BLaER1 (cell line): ENCODE measurements around the gene HNRNPA0.
"Not testable (repeated sequence)": the region's sequence is repeated elsewhere in the genome, so short reads cannot be mapped to it uniquely, and the experiment has no call there.

Experiments
- H3K27ac ChIP-seq: shearing (Covaris generic); formaldehyde crosslinking; 2 replicates; pipeline ENCODE4 v1.8.1; 2022
- H3K27me3 ChIP-seq: shearing (Covaris generic); formaldehyde crosslinking; 2 replicates; pipeline ENCODE4 v1.8.1; 2022
- H3K36me3 ChIP-seq: shearing (Covaris generic); formaldehyde crosslinking; 2 replicates; pipeline ENCODE4 v1.8.1; 2022
- H3K4me1 ChIP-seq: shearing (Covaris generic); formaldehyde crosslinking; 2 replicates; pipeline ENCODE4 v1.8.1; 2022
- H3K4me2 ChIP-seq: shearing (Covaris generic); formaldehyde crosslinking; 2 replicates; pipeline ENCODE4 v1.8.1; 2022
- H3K4me3 ChIP-seq: shearing (Covaris generic); formaldehyde crosslinking; 2 replicates; pipeline ENCODE4 v1.8.1; 2022
- H3K9ac ChIP-seq: shearing (Covaris generic); formaldehyde crosslinking; 2 replicates; pipeline ENCODE4 v1.8.1; 2022
- H3K9me3 ChIP-seq: shearing (Covaris generic); formaldehyde crosslinking; 2 replicates; pipeline ENCODE4 v1.8.1; 2022
- H4K20me1 ChIP-seq: shearing (Covaris generic); formaldehyde crosslinking; 2 replicates; pipeline ENCODE4 v1.8.1; 2022
- Cebpa-rat ChIP-seq: shearing (Covaris generic); IDR thresholded peaks from 2 replicates; pipeline ENCODE4 v1.8.1; 2022

Gene HNRNPA0

DNA sequence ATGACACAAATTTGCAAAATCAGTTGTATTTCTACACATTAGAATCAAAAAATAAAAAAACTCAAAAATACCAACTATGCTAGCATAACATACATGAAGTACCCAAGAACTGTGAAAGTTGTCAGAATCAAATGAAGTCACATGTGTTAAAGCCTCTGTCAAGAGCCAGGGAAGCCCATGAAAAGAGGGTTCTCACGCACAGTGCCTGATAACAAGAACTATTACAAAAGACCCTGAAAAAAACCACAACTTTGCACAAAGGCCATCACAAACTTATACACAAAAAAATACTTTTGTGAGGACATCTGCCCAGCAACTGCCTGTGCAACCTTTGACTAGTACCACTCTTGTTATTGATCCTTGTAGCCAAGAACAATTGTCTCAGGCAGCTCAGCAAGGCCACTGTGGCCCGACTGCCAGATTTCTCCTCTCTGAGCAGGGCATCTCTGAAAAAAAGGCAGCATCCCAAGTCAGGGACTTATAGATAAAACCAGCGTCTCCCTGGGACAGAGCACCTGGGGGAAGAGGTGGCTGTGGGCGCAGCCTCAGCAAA is 28.9 kb upstream of the HNRNPA0 start:
- no peak overlapping the region for H3K27ac ChIP-seq
- no peak overlapping the region for H3K4me2 ChIP-seq
- no peaks in the 10 kb centered on the region for H3K4me1 ChIP-seq
- no peaks in the 10 kb centered on the region for H3K27me3 ChIP-seq
- TF ChIP-seq Cebpa-rat: no peak
- no peaks in the 10 kb centered on the region for H3K9me3 ChIP-seq
- no peak overlapping the region for H3K4me3 ChIP-seq
- H4K20me1 ChIP-seq: no peaks in the 10 kb centered on the region
- H3K36me3 ChIP-seq: no peaks in the 10 kb centered on the region
- no peak overlapping the region for H3K9ac ChIP-seq

DNA sequence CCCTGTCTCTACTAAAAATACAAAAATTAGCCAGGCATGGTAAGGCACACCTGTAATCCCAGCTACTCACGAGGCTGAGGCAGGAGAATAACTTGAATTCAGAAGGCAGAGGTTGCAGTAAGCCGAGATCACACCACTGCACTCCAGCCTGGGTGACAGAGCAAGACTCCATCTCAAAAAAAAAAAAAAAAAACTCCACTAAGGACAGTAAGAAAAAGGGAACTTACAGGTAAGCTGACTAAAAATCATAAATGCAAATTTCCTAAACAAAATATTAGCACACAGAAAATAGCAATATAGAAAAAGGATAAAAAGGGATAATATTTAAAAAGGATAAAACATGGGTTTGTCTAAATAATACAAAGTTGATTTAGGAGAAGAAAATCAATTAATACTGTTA is 27.9 kb upstream of the HNRNPA0 start:
- Histone ChIP-seq H3K27me3 (no peaks in the 10 kb centered on the region), H4K20me1 (no peaks in the 10 kb centered on the region), H3K4me1 (no peaks in the 10 kb centered on the region), H3K27ac (no peak overlapping the region), H3K36me3 (no peaks in the 10 kb centered on the region), H3K9me3 (no peaks in the 10 kb centered on the region), H3K4me2 (no peak overlapping the region), H3K9ac (no peak overlapping the region), H3K4me3 (no peak overlapping the region)
- no peak for TF ChIP-seq Cebpa-rat

DNA sequence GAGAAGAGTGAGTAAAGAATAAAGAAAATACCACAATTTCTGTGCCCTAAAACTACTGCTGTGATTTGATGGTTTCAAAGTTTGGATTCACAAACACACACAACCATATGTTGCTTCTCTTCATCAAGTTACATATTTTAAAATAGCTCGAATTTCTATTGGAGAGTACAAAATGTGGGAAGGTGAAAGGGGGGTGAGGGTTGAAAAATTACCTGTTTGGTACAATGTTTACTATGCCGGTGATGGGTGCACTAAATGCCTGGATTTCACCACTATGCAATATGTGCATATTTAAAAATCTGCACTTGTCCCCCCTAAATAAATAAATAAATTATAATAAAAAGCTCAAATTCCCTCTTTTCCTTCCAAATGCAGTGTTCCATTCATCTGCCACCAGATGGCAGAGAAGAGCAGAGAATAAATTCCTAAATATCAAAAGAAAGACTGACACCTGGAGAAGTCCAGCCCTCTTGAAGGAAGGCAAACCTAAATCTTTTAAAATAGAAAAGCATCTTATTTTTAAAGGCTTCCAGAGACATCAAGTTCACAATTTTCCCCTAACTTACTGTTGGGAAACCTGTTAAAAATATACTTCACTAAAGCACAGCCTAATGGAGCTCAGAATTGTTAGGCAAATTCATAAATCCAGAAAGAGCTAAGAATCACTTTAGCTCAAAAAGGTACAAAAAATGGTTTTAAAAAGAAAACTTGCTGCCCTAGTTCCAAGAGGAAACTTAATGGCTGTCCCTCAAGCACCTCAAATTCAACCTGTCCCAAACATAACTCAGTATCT is 24.8 kb upstream of the HNRNPA0 start:
- Histone ChIP-seq H3K4me2 (no peak overlapping the region), H3K4me3 (no peak overlapping the region), H3K9me3 (no peaks in the 10 kb centered on the region), H3K4me1 (no peaks in the 10 kb centered on the region), H3K9ac (no peak overlapping the region), H3K36me3 (no peaks in the 10 kb centered on the region), H3K27me3 (no peaks in the 10 kb centered on the region), H3K27ac (no peak overlapping the region), H4K20me1 (no peaks in the 10 kb centered on the region)
- no peak for TF ChIP-seq Cebpa-rat

DNA sequence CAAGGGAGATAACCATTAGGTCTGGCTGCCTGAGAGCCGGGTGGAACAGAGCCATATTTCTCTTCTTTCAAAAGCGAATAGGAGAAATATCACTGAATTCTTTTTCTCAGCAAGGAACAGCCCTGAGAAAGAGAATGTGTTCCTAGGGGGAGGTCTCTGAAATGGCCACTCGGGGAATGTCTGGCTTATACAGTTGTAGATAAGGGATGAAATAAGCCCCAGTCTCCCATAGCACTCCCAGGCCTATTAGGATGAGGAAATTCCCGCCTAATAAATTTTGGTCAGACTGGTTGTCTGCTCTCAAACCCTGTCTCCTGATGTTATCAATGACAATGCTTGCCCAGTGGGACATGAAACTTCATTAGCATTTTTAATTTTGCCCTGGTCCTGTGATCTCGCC is 13.8 kb upstream of the HNRNPA0 start:
- not testable (repeated sequence) for H3K27ac ChIP-seq, H3K4me3 ChIP-seq, H4K20me1 ChIP-seq, H3K36me3 ChIP-seq, H3K27me3 ChIP-seq, H3K4me2 ChIP-seq, H3K4me1 ChIP-seq, H3K9ac ChIP-seq
- H3K9me3 ChIP-seq: peaks cover 33% of the 10 kb centered on the region

DNA sequence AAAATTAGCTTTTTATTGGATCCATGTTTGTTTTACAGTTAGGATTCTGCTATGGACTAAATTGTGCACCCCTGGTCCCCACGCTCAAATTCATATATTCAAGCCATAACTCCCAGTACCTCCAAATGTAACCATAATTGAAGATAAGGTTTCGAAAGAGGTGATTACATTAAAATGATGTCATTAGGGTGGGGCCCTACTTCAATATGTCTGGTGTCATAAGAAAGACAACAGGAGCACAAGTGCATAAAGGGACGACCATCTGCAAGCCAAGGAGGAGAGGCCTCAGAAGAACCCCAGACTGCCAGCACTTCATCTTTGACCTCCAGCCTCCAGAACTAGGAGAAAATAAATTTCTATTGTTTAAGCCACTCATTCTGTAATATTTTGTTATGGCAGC is 7.4 kb upstream of the HNRNPA0 start:
- Histone ChIP-seq H3K27me3 (no peaks in the 10 kb centered on the region), H3K4me1 (no peaks in the 10 kb centered on the region), H3K27ac (no peak overlapping the region), H3K4me3 (no peak overlapping the region), H3K9me3 (peaks cover 5% of the 10 kb centered on the region), H3K4me2 (no peak overlapping the region), H4K20me1 (no peaks in the 10 kb centered on the region), H3K36me3 (no peaks in the 10 kb centered on the region), H3K9ac (no peak overlapping the region)
- no peak for TF ChIP-seq Cebpa-rat

DNA sequence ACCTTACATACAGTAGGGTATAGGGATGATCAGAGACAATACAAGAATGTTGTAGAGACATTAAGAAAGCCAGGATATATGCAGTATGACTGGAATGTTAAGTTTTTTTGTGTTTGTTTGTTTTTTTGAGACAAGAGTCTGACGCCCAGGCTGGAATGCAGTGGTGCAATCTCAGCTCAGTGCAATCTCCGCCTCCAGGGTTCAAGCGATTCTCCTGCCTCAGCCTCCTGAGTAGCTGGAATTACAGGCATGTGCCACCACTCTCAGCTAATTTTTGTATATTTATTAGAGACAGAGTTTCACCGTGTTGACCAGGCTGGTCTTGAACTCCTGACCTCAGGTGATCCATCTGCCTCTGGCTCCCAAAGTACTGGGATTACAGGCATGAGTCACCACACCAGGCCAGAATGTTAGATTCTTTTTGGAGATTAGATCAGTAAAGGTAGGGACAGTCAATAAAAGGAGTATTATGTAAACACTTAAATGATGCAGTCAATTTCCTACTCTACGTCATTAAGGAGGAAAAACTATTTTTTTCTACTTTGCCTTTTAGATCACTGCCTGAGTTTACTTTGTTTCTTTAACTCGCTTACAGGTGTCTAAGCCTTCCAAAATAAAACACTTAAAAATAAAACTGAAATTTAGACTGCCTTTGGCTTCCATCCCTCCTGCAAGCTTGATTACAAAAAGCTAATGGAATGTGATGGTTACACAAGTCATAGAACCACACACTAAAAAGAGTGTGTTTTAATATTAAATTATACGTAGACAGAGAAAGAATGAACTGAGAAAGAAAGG is 6.8 kb upstream of the HNRNPA0 start:
- Histone ChIP-seq H4K20me1 (no peaks in the 10 kb centered on the region), H3K4me3 (no peak overlapping the region), H3K27me3 (no peaks in the 10 kb centered on the region), H3K27ac (no peak overlapping the region), H3K9ac (no peak overlapping the region), H3K4me1 (no peaks in the 10 kb centered on the region), H3K36me3 (no peaks in the 10 kb centered on the region), H3K4me2 (no peak overlapping the region), H3K9me3 (no peaks in the 10 kb centered on the region)
- TF ChIP-seq Cebpa-rat: no peak

- Histone ChIP-seq H3K4me3 (no peak overlapping the region), H3K9me3 (no peaks in the 10 kb centered on the region), H3K4me1 (peaks cover 2% of the 10 kb centered on the region), H4K20me1 (no peaks in the 10 kb centered on the region), H3K36me3 (no peaks in the 10 kb centered on the region), H3K27ac (no peak overlapping the region), H3K4me2 (no peak overlapping the region), H3K27me3 (no peaks in the 10 kb centered on the region), H3K9ac (no peak overlapping the region)
- no peak for TF ChIP-seq Cebpa-rat
Measured at GRCh38 chr5:137760294-137760693, 6.1 kb upstream of the HNRNPA0 start.

DNA sequence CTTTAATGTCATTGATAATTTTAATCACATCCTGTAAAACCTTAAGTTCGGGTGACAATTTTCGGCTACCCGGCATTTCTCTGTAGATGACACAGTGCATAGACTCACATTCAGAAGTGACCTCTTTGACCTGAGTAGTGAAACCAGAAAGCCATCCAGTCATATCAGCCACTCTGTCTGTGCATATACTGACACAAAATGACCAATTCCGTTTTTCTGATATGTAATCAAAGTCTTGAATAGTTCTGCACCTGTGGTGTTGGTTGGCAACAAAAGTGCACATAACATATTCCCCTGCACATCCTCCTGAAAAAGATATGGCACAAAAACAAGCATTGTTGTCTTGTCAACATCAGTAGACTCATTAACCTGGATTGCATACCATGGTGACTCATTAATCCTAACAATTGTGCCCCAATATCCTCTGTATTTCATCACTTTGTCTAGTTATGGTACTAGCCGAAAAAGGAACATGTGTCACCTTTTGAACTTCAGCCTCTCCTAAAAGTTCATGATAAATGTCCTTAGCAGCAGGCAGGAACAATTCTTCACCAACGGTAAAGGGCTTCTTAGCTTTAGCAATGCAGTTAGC is 4.6 kb upstream of the HNRNPA0 start:
- Histone ChIP-seq H3K9ac (no peak overlapping the region), H3K36me3 (no peaks in the 10 kb centered on the region), H3K9me3 (no peaks in the 10 kb centered on the region), H3K27ac (no peak overlapping the region), H3K4me2 (no peak overlapping the region), H4K20me1 (peaks cover 1% of the 10 kb centered on the region), H3K4me1 (peaks cover 5% of the 10 kb centered on the region), H3K27me3 (no peaks in the 10 kb centered on the region), H3K4me3 (no peak overlapping the region)
- TF ChIP-seq Cebpa-rat: no peak

- Histone ChIP-seq H3K4me1 (peaks cover 5% of the 10 kb centered on the region), H3K27ac (no peak overlapping the region), H3K9ac (no peak overlapping the region), H3K4me2 (no peak overlapping the region), H3K27me3 (no peaks in the 10 kb centered on the region), H3K36me3 (no peaks in the 10 kb centered on the region), H4K20me1 (peaks cover 8% of the 10 kb centered on the region), H3K9me3 (no peaks in the 10 kb centered on the region), H3K4me3 (no peak overlapping the region)
- TF ChIP-seq Cebpa-rat: no peak
Measured at GRCh38 chr5:137758121-137758520, 4.0 kb upstream of the HNRNPA0 start.

- H3K4me1 ChIP-seq: peaks cover 5% of the 10 kb centered on the region
- peak; percentile 64 for TF ChIP-seq Cebpa-rat
- H3K4me2 ChIP-seq: no peak overlapping the region
- no peaks in the 10 kb centered on the region for H3K9me3 ChIP-seq
- no peak overlapping the region for H3K4me3 ChIP-seq
- H4K20me1 ChIP-seq: peaks cover 13% of the 10 kb centered on the region
- no peak overlapping the region for H3K9ac ChIP-seq
- no peaks in the 10 kb centered on the region for H3K27me3 ChIP-seq
- H3K36me3 ChIP-seq: no peaks in the 10 kb centered on the region
- H3K27ac ChIP-seq: no peak overlapping the region
Measured at GRCh38 chr5:137757634-137758033, 3.5 kb upstream of the HNRNPA0 start.
